Measurements from ENCODE around the gene PLAC8.
"Not testable (repeated sequence)": the region's sequence is repeated elsewhere in the genome, so short reads cannot be mapped to it uniquely, and the experiment has no call there.

Gene PLAC8

GRCh38 chr4:83089410-83090157, 24.9 kb downstream of the PLAC8 start:
- no peak for DNase-seq (ENCODE audit: low read depth)

GRCh38 chr4:83084956-83085355, 29.6 kb downstream of the PLAC8 start:
- H3K4me3 ChIP-seq (ENCODE audit: low read depth, low read length); DNase-seq (ENCODE audit: low read depth): not testable (repeated sequence)

More at GRCh38 chr4:83089410-83090157, 24.9 kb downstream of the PLAC8 start:
- no peak for TF ChIP-seq CTCF (IDR thresholded peaks at IDR 0.05; ENCODE audit: control insufficient read depth, extremely low read depth, insufficient read depth)
- H3K4me3 ChIP-seq (ENCODE audit: low read depth, low read length): no peak overlapping the region

GRCh38 chr4:83083925-83084475, 30.5 kb downstream of the PLAC8 start:
- no peak overlapping the region for H3K4me3 ChIP-seq (ENCODE audit: low read depth, low read length)
- DNase-seq (ENCODE audit: low read depth): no peak
- TF ChIP-seq CTCF (IDR thresholded peaks at IDR 0.05; ENCODE audit: control insufficient read depth, extremely low read depth, insufficient read depth): no peak

GRCh38 chr4:83082777-83083176, 31.8 kb downstream of the PLAC8 start:
- peak; percentile 15 for DNase-seq (ENCODE audit: low read depth)
- H3K4me3 ChIP-seq (ENCODE audit: low read depth, low read length): no peak overlapping the region
- TF ChIP-seq CTCF (IDR thresholded peaks at IDR 0.05; ENCODE audit: control insufficient read depth, extremely low read depth, insufficient read depth): no peak

- TF ChIP-seq CTCF (IDR thresholded peaks at IDR 0.05; ENCODE audit: control insufficient read depth, extremely low read depth, insufficient read depth): no peak
- no peak for DNase-seq (ENCODE audit: low read depth)
- no peak overlapping the region for H3K4me3 ChIP-seq (ENCODE audit: low read depth, low read length)
Observed at GRCh38 chr4:83080561-83080960, 34.0 kb downstream of the PLAC8 start.

- H3K4me3 ChIP-seq (ENCODE audit: low read depth, low read length): no peak overlapping the region
Observed at GRCh38 chr4:83075311-83076095, 39.0 kb downstream of the PLAC8 start.

GRCh38 chr4:83074783-83075182, 39.7 kb downstream of the PLAC8 start:
- DNase-seq (ENCODE audit: low read depth); H3K4me3 ChIP-seq (ENCODE audit: low read depth, low read length): not testable (repeated sequence)

More at GRCh38 chr4:83075311-83076095, 39.0 kb downstream of the PLAC8 start:
- TF ChIP-seq CTCF (IDR thresholded peaks at IDR 0.05; ENCODE audit: control insufficient read depth, extremely low read depth, insufficient read depth): no peak
- DNase-seq (ENCODE audit: low read depth): no peak

Data from LNCaP clone FGC (cell line).